ENCODE data around the gene MAEA.
A peak's percentile ranks its signal among the peaks of the same experiment; 100 is the strongest.

Gene MAEA

DNA sequence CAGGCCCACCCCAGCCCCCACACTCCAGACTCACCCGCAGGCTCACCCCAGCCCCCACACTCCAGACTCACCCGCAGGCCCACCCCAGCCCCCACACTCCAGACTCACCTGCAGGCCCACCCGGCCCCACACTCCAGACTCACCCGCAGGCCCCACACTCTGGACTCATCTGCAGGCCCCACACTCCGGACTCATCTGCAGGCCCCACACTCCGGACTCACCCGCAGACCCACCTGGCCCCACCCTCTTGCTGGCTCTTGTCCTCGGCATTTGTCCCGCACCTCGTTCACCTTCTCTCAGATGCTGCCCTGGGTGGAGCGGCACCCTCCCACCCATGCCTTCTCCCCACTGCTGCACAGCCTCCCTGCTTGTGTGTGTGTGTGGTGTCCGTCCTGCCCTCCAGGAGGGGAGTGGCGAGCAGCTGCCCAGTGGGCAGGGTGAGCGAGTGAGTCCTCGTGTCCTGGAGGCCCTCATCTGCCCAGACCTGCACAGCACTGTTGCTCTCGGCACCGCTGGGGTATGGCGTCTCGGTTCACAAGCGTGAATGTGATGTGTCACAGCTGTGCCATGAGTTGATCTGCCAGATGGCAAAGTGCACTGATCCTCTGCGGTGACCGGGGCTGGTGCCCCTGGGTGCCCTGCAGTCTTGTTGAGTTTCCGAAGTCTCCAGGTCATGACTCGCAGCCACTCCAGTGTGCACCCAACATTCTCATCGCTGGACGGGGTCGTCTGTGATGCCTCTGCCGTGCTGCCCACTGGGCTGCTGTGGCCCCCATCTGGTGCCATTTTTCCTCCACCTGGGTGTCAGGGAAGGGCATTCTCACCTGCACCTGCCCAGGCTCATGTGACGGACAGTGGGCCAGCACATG, 27.7 kb downstream of the MAEA start:
- Histone ChIP-seq H3K4me3 (ENCODE audit: low read length in 2 of 2) (peak overlapping the region in 1 of 2 donors; percentile 70), H3K4ac (ENCODE audit: low read length) (no peak overlapping the region), H3K14ac (ENCODE audit: low read length) (peak overlapping the region; percentile 8), H3K4me2 (ENCODE audit: insufficient read depth, low read length, poor library complexity, severe bottlenecking) (no peak overlapping the region), H3K18ac (ENCODE audit: low read length) (no peak overlapping the region), H3K4me1 (ENCODE audit: control insufficient read depth in 2 of 2, insufficient read depth in 1 of 2, low read depth in 1 of 2, low read length in 2 of 2) (no peaks in the 10 kb centered on the region), H4K91ac (ENCODE audit: low read depth, low read length, poor library complexity) (no peak overlapping the region), H3K36me3 (replicated peaks in 1 of 2; ENCODE audit: control insufficient read depth in 2 of 2, insufficient read depth in 2 of 2, low read length in 2 of 2) (peaks cover 51 to 84% of the 10 kb centered on the region in 2 donors), H3K27me3 (ENCODE audit: control insufficient read depth in 3 of 3, insufficient read depth in 3 of 3, low read depth in 1 of 3, low read length in 3 of 3) (no peaks in the 10 kb centered on the region), H2BK120ac (ENCODE audit: low read depth, low read length) (no peak overlapping the region), H4K8ac (ENCODE audit: low read depth, low read length) (no peak overlapping the region), H3K79me1 (ENCODE audit: low read depth, low read length) (peaks cover 14% of the 10 kb centered on the region), H2BK5ac (ENCODE audit: low read length) (no peak overlapping the region), H3K27ac (replicated peaks; ENCODE audit: low read length) (no peak overlapping the region), H2BK12ac (ENCODE audit: low read length) (no peak overlapping the region), H3K9ac (ENCODE audit: low read depth, low read length, poor library complexity) (peak overlapping the region; percentile 70), H2AFZ (ENCODE audit: low read length) (no peak overlapping the region), H3K9me3 (replicated peaks in 1 of 2; ENCODE audit: control insufficient read depth in 2 of 2, insufficient read depth in 1 of 2, low read depth in 1 of 2, low read length in 2 of 2) (peaks cover 13 to 18% of the 10 kb centered on the region in 2 donors), H3K23ac (ENCODE audit: low read depth, low read length, poor library complexity) (peak overlapping the region; percentile 16), H2AK5ac (ENCODE audit: low read depth, low read length) (no peak overlapping the region), H2BK15ac (ENCODE audit: low read length) (no peak overlapping the region)
- no peak for DNase-seq (ENCODE audit: low spot score)
- WGBS, 2 donors (ENCODE audit: extremely low coverage in 2 of 2, insufficient read length in 2 of 2, insufficient replicate concordance in 1 of 2) = no CpG with 5 or more reads among the region's 29 CpGs

DNA sequence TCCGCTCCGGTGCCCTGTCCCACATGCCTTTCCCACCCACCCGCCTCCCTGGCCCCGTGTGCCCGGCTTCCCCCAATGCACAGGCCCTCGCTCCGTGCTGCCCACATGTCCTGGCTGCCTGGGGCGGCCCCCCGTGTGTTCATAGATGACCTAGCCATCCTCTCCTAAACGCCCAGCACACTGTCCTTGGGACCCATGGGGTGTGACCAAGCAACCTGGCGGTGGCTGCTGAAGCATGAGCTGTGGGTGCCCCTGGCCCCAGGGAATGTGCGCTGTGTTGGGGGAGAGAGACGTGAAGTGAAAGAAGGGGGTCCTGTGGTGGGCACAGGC, 28.3 kb downstream of the MAEA start:
- Histone ChIP-seq H3K4me2 (ENCODE audit: insufficient read depth, low read length, poor library complexity, severe bottlenecking) (no peak overlapping the region), H4K91ac (ENCODE audit: low read depth, low read length, poor library complexity) (no peak overlapping the region), H3K4me1 (ENCODE audit: control insufficient read depth in 2 of 2, insufficient read depth in 1 of 2, low read depth in 1 of 2, low read length in 2 of 2) (no peaks in the 10 kb centered on the region), H3K9ac (ENCODE audit: low read depth, low read length, poor library complexity) (no peak overlapping the region), H2BK12ac (ENCODE audit: low read length) (no peak overlapping the region), H3K23ac (ENCODE audit: low read depth, low read length, poor library complexity) (peak overlapping the region; percentile 91), H2BK15ac (ENCODE audit: low read length) (no peak overlapping the region), H3K4ac (ENCODE audit: low read length) (no peak overlapping the region), H3K27me3 (ENCODE audit: control insufficient read depth in 3 of 3, insufficient read depth in 3 of 3, low read depth in 1 of 3, low read length in 3 of 3) (no peaks in the 10 kb centered on the region), H3K18ac (ENCODE audit: low read length) (no peak overlapping the region), H3K27ac (replicated peaks; ENCODE audit: low read length) (no peak overlapping the region), H2BK120ac (ENCODE audit: low read depth, low read length) (no peak overlapping the region), H3K14ac (ENCODE audit: low read length) (no peak overlapping the region), H2AFZ (ENCODE audit: low read length) (no peak overlapping the region), H3K36me3 (replicated peaks in 1 of 2; ENCODE audit: control insufficient read depth in 2 of 2, insufficient read depth in 2 of 2, low read length in 2 of 2) (peaks cover 46 to 84% of the 10 kb centered on the region in 2 donors), H2BK5ac (ENCODE audit: low read length) (no peak overlapping the region), H3K4me3 (ENCODE audit: low read length in 2 of 2) (peak overlapping the region in 1 of 2 donors; percentile 55), H4K8ac (ENCODE audit: low read depth, low read length) (no peak overlapping the region), H3K79me1 (ENCODE audit: low read depth, low read length) (peaks cover 10% of the 10 kb centered on the region), H2AK5ac (ENCODE audit: low read depth, low read length) (no peak overlapping the region), H3K9me3 (replicated peaks in 1 of 2; ENCODE audit: control insufficient read depth in 2 of 2, insufficient read depth in 1 of 2, low read depth in 1 of 2, low read length in 2 of 2) (peaks cover 13% of the 10 kb centered on the region in 2 donors)
- no CpG with 5 or more reads among the region's 13 CpGs for WGBS, 2 donors (ENCODE audit: extremely low coverage in 2 of 2, insufficient read length in 2 of 2, insufficient replicate concordance in 1 of 2)
- no peak for DNase-seq (ENCODE audit: low spot score)

DNA sequence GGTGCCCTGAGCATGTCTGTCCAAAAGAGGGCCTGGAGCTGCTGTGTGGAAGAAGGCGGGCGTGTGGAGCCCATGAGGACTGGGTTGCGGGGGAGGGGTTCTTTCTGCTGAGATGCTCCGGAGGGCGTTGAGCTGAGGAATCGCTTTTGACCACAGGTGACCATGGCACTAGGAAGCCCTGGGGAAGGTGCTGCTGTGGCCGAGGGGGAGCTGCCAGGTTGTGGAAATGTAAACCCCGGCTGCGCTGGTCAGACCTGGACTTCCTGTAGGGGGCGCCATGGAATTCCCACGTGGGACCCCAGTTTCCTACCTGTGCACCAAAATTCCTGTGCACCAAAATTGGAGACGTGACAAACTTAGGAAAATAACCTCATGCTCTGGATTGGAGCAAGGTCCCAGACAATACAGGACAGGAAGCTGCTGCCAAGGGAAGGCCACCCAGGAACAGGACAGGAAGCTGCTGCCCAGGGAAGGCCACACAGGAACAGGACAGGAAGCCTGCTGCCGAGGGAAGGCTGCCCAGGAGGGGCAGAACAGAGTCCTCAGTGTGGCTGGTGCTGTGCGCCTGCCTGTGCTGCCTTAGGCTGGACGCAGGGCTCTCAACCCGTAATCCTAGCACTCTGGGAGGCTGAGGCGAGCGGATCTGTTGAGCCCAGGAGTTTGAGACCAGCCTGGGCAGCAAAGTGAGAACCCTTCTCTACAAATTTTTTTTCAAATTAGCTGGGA, 29.0 kb downstream of the MAEA start:
- no peak overlapping the region for H3K4ac ChIP-seq (ENCODE audit: low read length)
- no peak overlapping the region for H3K9ac ChIP-seq (ENCODE audit: low read depth, low read length, poor library complexity)
- H3K79me1 ChIP-seq (ENCODE audit: low read depth, low read length) = peaks cover 7% of the 10 kb centered on the region
- H3K27me3 ChIP-seq (ENCODE audit: control insufficient read depth in 3 of 3, insufficient read depth in 3 of 3, low read depth in 1 of 3, low read length in 3 of 3) = no peaks in the 10 kb centered on the region
- H3K18ac ChIP-seq (ENCODE audit: low read length) = no peak overlapping the region
- H2BK12ac ChIP-seq (ENCODE audit: low read length) = no peak overlapping the region
- no peak overlapping the region for H3K14ac ChIP-seq (ENCODE audit: low read length)
- no peak overlapping the region for H2BK120ac ChIP-seq (ENCODE audit: low read depth, low read length)
- no peak for DNase-seq (ENCODE audit: low spot score)
- H2BK15ac ChIP-seq (ENCODE audit: low read length) = no peak overlapping the region
- H3K23ac ChIP-seq (ENCODE audit: low read depth, low read length, poor library complexity) = peak overlapping the region; percentile 91
- H3K4me2 ChIP-seq (ENCODE audit: insufficient read depth, low read length, poor library complexity, severe bottlenecking) = no peak overlapping the region
- no peak overlapping the region for H3K27ac ChIP-seq (replicated peaks; ENCODE audit: low read length)
- no peak overlapping the region for H2BK5ac ChIP-seq (ENCODE audit: low read length)
- H3K4me1 ChIP-seq (ENCODE audit: control insufficient read depth in 2 of 2, insufficient read depth in 1 of 2, low read depth in 1 of 2, low read length in 2 of 2) = no peaks in the 10 kb centered on the region
- no peak overlapping the region for H3K4me3 ChIP-seq (ENCODE audit: low read length in 2 of 2)
- H2AK5ac ChIP-seq (ENCODE audit: low read depth, low read length) = no peak overlapping the region
- peaks cover 46 to 84% of the 10 kb centered on the region in 2 donors for H3K36me3 ChIP-seq (replicated peaks in 1 of 2; ENCODE audit: control insufficient read depth in 2 of 2, insufficient read depth in 2 of 2, low read length in 2 of 2)
- no CpG with 5 or more reads among the region's 18 CpGs for WGBS, 2 donors (ENCODE audit: extremely low coverage in 2 of 2, insufficient read length in 2 of 2, insufficient replicate concordance in 1 of 2)
- no peak overlapping the region for H4K91ac ChIP-seq (ENCODE audit: low read depth, low read length, poor library complexity)
- H2AFZ ChIP-seq (ENCODE audit: low read length) = no peak overlapping the region
- no peak overlapping the region for H4K8ac ChIP-seq (ENCODE audit: low read depth, low read length)
- H3K9me3 ChIP-seq (replicated peaks in 1 of 2; ENCODE audit: control insufficient read depth in 2 of 2, insufficient read depth in 1 of 2, low read depth in 1 of 2, low read length in 2 of 2) = peaks cover 7 to 11% of the 10 kb centered on the region in 2 donors

DNA sequence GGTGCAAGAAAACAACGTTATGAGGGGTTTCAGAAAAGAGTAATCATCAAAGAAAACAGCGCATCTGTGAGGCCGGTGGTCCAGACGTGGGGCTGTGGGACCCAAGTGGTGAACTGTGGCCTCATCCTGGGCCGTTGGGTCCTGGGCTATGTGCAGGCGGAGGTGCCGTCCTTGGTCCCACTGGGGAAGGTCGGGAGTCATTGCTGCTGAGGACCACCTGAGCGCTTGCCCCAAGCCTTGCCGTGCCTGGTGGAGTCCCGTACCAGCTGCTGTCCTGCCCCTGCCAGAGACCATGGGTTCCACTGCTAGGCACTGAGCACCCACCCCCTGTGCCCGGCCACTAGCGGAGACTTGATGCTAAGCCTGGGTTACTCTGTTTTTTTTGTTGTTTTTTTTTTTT, 31.8 kb downstream of the MAEA start:
- Histone ChIP-seq H3K4me1 (ENCODE audit: control insufficient read depth in 2 of 2, insufficient read depth in 1 of 2, low read depth in 1 of 2, low read length in 2 of 2) (no peaks in the 10 kb centered on the region), H3K23ac (ENCODE audit: low read depth, low read length, poor library complexity) (no peak overlapping the region), H3K4me2 (ENCODE audit: insufficient read depth, low read length, poor library complexity, severe bottlenecking) (no peak overlapping the region), H4K8ac (ENCODE audit: low read depth, low read length) (no peak overlapping the region), H3K4me3 (ENCODE audit: low read length in 2 of 2) (peak overlapping the region in 1 of 2 donors; percentile 23), H2BK5ac (ENCODE audit: low read length) (no peak overlapping the region), H3K9me3 (replicated peaks in 1 of 2; ENCODE audit: control insufficient read depth in 2 of 2, insufficient read depth in 1 of 2, low read depth in 1 of 2, low read length in 2 of 2) (peaks cover 0 to 9% of the 10 kb centered on the region in 2 donors), H3K27ac (replicated peaks; ENCODE audit: low read length) (no peak overlapping the region), H3K79me1 (ENCODE audit: low read depth, low read length) (peaks cover 9% of the 10 kb centered on the region), H3K18ac (ENCODE audit: low read length) (no peak overlapping the region), H3K36me3 (replicated peaks in 1 of 2; ENCODE audit: control insufficient read depth in 2 of 2, insufficient read depth in 2 of 2, low read length in 2 of 2) (peaks cover 41 to 84% of the 10 kb centered on the region in 2 donors), H3K27me3 (ENCODE audit: control insufficient read depth in 3 of 3, insufficient read depth in 3 of 3, low read depth in 1 of 3, low read length in 3 of 3) (no peaks in the 10 kb centered on the region), H3K4ac (ENCODE audit: low read length) (no peak overlapping the region), H4K91ac (ENCODE audit: low read depth, low read length, poor library complexity) (no peak overlapping the region), H2BK12ac (ENCODE audit: low read length) (no peak overlapping the region), H2BK120ac (ENCODE audit: low read depth, low read length) (no peak overlapping the region), H2AFZ (ENCODE audit: low read length) (no peak overlapping the region), H2AK5ac (ENCODE audit: low read depth, low read length) (no peak overlapping the region), H3K14ac (ENCODE audit: low read length) (no peak overlapping the region), H2BK15ac (ENCODE audit: low read length) (no peak overlapping the region), H3K9ac (ENCODE audit: low read depth, low read length, poor library complexity) (peak overlapping the region; percentile 7)
- whole genome bisulfite sequencing, 2 donors (ENCODE audit: extremely low coverage in 2 of 2, insufficient read length in 2 of 2, insufficient replicate concordance in 1 of 2) = no CpG with 5 or more reads among the region's 13 CpGs
- no peak for DNase-seq (ENCODE audit: low spot score)
